ENCODE data around the gene KIF5A.

GRCh38 chr12:57535764-57536596 lies 13.9 kb upstream of the KIF5A start:
- no peak for TF ChIP-seq ARNTL (CRISPR knock-in tag; IDR thresholded peaks at IDR 0.05; ENCODE audit: borderline replicate concordance, low read depth)
- no peak for TF ChIP-seq SNAI2 (CRISPR knock-in tag; IDR thresholded peaks at IDR 0.05)
- no peak for TF ChIP-seq CSDC2 (CRISPR knock-in tag; IDR thresholded peaks at IDR 0.05)
- TF ChIP-seq ZC3H10 (CRISPR knock-in tag; IDR thresholded peaks at IDR 0.05), result no peak
- no peak for TF ChIP-seq CREB5 (CRISPR knock-in tag; IDR thresholded peaks at IDR 0.05; ENCODE audit: low read depth)
- no peak for TF ChIP-seq OSR1 (CRISPR knock-in tag; IDR thresholded peaks at IDR 0.05)
- TF ChIP-seq PATZ1 (CRISPR knock-in tag; IDR thresholded peaks at IDR 0.05; ENCODE audit: borderline replicate concordance), result no peak
- TF ChIP-seq ZFP30 (CRISPR knock-in tag; IDR thresholded peaks at IDR 0.05), result no peak
- TF ChIP-seq ZFP3 (CRISPR knock-in tag; IDR thresholded peaks at IDR 0.05), result no peak
- no peak for TF ChIP-seq TCF4 (CRISPR knock-in tag; IDR thresholded peaks at IDR 0.05; ENCODE audit: borderline replicate concordance)
- TF ChIP-seq PPARA (CRISPR knock-in tag; IDR thresholded peaks at IDR 0.05; ENCODE audit: borderline replicate concordance), result no peak

Data from SK-N-SH treated with all-trans-retinoic acid at 6 μM for 48 hours (cell line).